Mucosa of gallbladder (tissue), 1 donor: ENCODE results near the gene UBAP2. TPM values are rescaled to one million over a fixed set of nuclear protein-coding genes. Genes with fewer than 3 reads are reported as not detected.
"Not testable (repeated sequence)": the region's sequence is repeated elsewhere in the genome, so short reads cannot be mapped to it uniquely, and the experiment has no call there.

Source experiments
- DNase-seq: peaks from one replicate; pipeline ENCODE4 v3.0.0-alpha.2; 2020; ENCODE audit warnings: low spot score
- total RNA-seq: library from RNA; stranded (reverse); gene quantifications from one replicate; pipeline ENCODE4 v1.2.1, GENCODE V29; 2021
- donor health status: DM: no; HTN: no; CAD: no.

UBAP2 gene
- total RNA-seq, 1 donor from 2014 or later: 34.3 TPM

DNA sequence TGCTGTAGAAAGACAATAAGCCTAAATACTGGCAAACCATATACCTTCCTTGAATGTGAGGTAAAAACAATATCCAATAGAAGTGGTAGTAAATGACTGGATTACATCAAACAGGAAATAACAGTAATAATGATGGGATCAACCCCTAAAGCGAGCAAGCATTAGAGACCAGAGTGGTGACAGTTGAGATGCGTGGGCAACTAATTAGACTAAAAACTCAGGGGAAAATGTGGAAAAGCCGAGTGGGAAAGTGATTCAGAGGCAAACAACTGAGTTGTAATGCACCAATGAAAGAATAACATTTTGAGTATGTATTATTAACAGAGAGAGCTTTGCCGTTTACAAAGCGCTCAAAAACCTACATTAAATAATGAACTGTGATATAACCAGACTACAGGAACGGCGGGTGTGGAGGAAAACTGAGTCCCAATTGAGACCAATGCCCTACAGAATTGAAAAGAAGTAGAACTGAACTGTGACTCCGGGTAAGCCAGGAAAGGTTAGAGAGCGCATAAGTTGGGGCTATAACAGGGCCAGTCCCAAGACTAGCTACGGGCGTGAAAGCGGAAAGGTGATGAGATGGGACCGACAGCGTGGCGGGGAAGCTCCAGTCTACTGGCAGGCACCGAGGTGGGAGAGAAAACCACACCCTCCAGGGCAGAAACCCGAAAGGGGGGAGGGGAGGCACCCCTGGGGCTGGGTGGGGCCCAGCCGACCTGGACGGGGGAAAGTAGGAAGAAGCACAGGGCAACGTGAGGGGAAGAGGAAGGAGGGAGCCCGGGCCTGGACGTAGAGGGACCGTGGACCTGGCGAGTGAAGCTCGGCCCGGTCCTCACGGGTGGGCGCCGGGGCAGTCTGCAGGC is 592 bp downstream of the UBAP2 start:
- DNase-seq: peak; percentile 23

GRCh38 chr9:34046784-34047379 is 1.8 kb downstream of the UBAP2 start:
- no peak for DNase-seq

- no peak for DNase-seq
Measured at GRCh38 chr9:34045903-34046302, 2.8 kb downstream of the UBAP2 start.

GRCh38 chr9:34042074-34042473 is 6.6 kb downstream of the UBAP2 start:
- not testable (repeated sequence) for DNase-seq

DNA sequence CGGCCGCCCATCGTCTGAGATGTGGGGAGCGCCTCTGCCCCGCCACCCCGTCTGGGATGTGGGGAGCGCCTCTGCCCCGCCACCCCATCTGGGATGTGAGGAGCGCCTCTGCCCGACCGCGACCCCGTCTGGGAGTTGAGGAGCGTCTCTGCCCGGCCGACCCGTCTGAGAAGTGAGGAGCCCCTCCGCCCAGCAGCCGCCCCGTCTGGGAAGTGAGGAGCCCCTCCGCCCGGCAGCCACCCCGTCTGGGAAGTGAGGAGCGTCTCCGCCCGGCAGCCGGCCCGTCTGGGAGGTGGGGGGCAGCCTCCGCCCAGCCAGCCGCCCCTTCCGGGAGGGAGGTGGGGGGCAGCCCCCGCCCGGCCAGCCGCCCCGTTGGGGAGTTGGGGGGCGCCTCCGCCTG is 9.8 kb downstream of the UBAP2 start:
- DNase-seq: not testable (repeated sequence)

DNA sequence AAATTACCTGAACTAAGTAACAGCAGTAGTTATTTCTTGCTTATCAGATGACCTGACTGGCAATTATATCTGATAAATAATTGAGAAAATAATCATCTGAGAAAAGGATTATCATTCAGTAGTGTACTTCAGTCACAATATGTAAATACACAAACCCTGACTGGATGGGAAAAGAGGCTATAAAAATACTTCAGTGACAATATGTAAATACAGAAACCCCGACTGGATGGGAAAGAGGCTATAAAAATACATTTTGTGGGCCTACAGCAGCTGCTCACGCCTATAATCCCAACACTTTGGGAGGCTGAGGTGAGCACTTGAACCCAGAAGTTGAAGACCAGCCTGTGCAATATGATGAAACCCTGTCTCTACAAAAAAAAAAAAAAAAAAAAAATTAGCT is 11.1 kb downstream of the UBAP2 start:
- DNase-seq: no peak

DNA sequence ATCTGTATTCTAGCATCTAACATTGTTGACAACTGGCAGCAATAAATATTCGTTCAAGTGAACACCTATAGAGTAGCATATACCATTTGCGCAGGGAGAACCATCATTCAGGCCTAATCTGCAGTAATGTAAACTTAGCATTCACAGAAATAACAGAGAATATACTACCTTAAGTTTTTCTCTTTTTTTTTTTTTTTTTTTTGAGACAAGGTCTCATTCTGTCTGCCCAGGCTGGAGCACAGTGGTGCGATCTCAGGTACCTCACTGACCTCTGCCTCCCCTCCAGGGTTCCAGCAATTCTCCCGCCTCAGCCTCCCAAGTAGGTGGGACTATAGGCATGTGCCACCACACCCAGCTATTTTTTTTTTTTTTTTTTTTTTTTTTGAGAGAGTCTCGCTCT is 12.1 kb downstream of the UBAP2 start:
- no peak for DNase-seq

GRCh38 chr9:34035656-34036055 is 13.0 kb downstream of the UBAP2 start:
- DNase-seq: no peak

- DNase-seq: no peak
Measured at GRCh38 chr9:34034698-34035065, 14.0 kb downstream of the UBAP2 start.

DNA sequence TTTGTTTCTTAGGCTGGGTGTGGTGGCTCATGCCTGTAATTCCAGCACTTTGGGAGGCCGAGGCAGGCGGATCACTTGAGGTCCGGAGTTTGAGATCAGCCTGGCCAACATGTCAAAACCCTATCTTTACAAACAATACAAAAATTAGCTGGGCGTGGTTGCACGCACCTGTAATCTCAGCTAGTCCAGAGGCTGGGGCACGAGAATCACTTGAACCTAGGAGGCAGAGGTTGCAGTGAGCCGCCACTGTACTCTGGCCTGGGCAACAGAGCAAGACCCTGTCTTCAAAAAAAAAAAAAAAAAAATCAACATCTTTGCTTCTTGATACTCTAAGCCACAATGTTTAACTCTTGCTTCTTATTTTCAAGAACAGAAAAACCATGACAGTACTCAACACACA is 16.1 kb downstream of the UBAP2 start:
- no peak for DNase-seq

- DNase-seq: no peak
Measured at GRCh38 chr9:34027845-34028574, 20.7 kb downstream of the UBAP2 start.

DNA sequence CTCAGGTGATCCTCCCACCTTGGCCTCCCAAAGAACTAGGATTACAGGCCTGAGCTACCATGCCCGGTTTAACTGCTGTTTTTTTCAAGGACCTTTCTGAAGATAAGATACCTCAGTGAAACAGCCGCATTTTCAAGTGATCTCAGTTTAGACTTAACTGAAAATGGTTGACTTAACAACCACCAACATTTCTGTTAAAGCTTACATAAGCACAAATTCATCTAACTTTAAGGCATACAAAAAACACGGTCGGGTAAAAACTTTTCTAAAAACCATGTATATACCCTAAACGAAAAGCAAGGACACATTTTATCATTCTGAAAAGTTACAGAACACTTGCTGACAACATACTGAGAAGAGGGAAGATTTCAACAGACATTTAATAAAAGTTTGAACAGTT is 22.9 kb downstream of the UBAP2 start:
- DNase-seq: no peak

DNA sequence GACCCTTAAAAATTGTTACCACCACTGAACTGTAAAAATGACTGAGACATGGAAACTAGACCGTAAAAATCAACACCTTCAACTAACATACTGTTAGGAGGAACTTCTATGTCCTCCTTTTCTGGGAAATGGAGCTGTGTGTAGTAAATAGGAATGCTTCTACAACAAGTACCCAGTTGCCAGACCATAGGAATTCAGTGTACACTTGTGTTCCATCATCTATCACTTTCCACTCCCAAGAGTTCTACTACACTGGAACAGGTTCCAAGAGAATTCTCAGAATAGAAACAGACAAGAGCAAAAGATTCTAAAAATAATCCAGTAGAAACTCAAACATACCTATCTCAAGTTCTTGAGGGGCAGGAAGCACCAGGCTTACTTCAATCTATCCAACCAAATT is 23.6 kb downstream of the UBAP2 start:
- no peak for DNase-seq

- not testable (repeated sequence) for DNase-seq
Measured at GRCh38 chr9:34024476-34024875, 24.2 kb downstream of the UBAP2 start.

DNA sequence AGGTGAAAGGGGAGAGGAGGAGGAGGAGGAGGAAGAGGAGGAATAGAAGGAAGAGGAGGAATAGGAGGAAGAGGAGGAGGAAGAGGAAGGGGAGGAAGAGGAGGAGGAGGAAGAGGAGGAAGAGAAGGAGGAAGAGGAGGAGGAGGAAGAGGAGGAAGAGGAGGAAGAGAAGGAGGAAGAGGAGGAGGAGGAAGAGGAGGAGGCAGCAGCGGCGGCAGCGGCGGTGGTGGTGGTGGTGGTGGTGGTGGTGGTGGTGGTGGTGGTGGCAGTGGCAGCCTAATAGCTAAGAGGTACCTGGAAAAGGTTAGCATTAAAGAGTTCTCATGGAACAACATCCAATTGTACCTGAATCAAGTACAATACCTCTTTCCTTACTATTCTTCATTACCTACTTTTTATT is 32.5 kb downstream of the UBAP2 start:
- DNase-seq: no peak

DNA sequence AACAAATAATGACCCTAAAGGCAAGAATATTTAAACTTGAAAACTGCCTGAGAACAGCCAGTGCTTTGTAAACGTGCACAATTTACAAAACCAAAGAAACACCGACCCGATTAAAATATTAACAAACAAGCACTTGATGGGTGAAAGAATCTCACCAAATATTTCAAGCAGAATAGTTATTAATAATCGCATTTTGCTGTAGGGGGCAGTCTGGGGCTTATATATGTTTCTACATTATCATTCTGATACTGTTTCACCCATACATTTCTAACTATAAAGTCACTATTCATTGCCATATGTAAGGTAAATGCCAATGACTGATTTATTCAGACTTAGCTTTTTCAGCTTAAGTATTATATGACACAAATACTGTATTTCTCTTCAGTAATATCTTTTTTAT is 37.7 kb downstream of the UBAP2 start:
- no peak for DNase-seq

GRCh38 chr9:34001951-34002350 is 46.7 kb downstream of the UBAP2 start:
- no peak for DNase-seq

- no peak for DNase-seq
Measured at GRCh38 chr9:34001298-34001697, 47.4 kb downstream of the UBAP2 start.

- DNase-seq: no peak
Measured at GRCh38 chr9:33995449-33995848, 53.2 kb downstream of the UBAP2 start.

- no peak for DNase-seq
Measured at GRCh38 chr9:33993104-33993503, 55.6 kb downstream of the UBAP2 start.

DNA sequence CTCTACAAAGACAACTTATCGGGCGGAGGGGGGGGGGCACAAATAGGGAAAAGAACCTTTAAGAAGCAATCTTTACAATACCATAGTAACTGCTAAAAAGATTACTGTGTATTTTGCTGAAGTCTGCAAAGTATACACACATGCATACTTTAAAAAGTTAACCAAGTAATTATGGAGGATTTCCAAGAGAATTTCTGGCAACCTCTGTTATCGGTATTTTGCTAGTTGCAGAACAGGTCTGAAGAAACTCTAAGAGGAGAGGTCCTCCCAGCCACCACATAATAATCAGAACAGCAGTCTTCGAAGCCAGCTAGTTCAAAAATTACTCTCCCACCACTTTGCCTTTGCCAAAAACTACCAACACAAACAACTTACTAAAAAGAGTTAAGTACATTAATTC is 56.1 kb downstream of the UBAP2 start:
- no peak for DNase-seq

GRCh38 chr9:33988219-33988890 is 60.3 kb downstream of the UBAP2 start:
- DNase-seq: no peak
